CD14-positive monocyte (primary cell): ENCODE results near the gene MGAT5B. TPM values are rescaled to one million over a fixed set of nuclear protein-coding genes. Genes with fewer than 3 reads are reported as not detected.

Experiments
- DNase-seq, 3 donors: peaks; one replicate each; pipeline ENCODE4 v3.0.0-alpha.2; 2011 to 2022
- H2AFZ ChIP-seq: 2 replicates; pipeline ENCODE4 v1.6.0; 2012; ENCODE audit warnings: mild to moderate bottlenecking, low read depth, low read length, inconsistent platforms; ENCODE audit not compliant: insufficient read depth, poor library complexity, severe bottlenecking
- H3K27ac ChIP-seq, 2 donors: 1 replicate in 1 of 2; 2 replicates in 1 of 2; pipeline ENCODE4 v1.5.1; 2012 to 2013; ENCODE audit warnings: low read length in 2 of 2, control low read depth in 1 of 2, inconsistent platforms in 1 of 2, low read depth in 1 of 2, mild to moderate bottlenecking in 1 of 2
- H3K27me3 ChIP-seq, 2 donors: one replicate each; pipeline versions ENCODE4 v1.6.0 to v1.6.1; 2011 to 2013; ENCODE audit warnings: low read length in 2 of 2; ENCODE audit not compliant: control insufficient read depth in 2 of 2, insufficient read depth in 2 of 2
- H3K36me3 ChIP-seq, 2 donors: replicated peaks in 1 of 2; 1 replicate in 1 of 2; 2 replicates in 1 of 2; pipeline versions ENCODE4 v1.5.1 to v1.6.1; 2012 to 2013; ENCODE audit warnings: low read length in 2 of 2, control low read depth in 1 of 2, inconsistent platforms in 1 of 2, mild to moderate bottlenecking in 1 of 2; ENCODE audit not compliant: insufficient read depth in 2 of 2, control insufficient read depth in 1 of 2
- H3K4me1 ChIP-seq, 2 donors: 1 replicate in 1 of 2; 2 replicates in 1 of 2; pipeline versions ENCODE4 v1.5.1 to v1.6.1; 2012 to 2013; ENCODE audit warnings: low read length in 2 of 2, control low read depth in 1 of 2, inconsistent platforms in 1 of 2, mild to moderate bottlenecking in 1 of 2, moderate library complexity in 1 of 2; ENCODE audit not compliant: insufficient read depth in 2 of 2, control insufficient read depth in 1 of 2
- H3K4me2 ChIP-seq: replicated peaks from 2 replicates; pipeline ENCODE3; 2012; ENCODE audit warnings: low read length, moderate library complexity, mild to moderate bottlenecking; ENCODE audit not compliant: poor library complexity, severe bottlenecking; ENCODE audit errors: extremely low read depth
- H3K4me3 ChIP-seq, 3 experiments: fragments of 200-600 bp in 1 of 3; sonication (generic) in 1 of 3; replicated peaks in 1 of 3; 1 replicate in 2 of 3; 2 replicates in 1 of 3; pipeline ENCODE4 v1.5.1; 2011 to 2013; ENCODE audit warnings: low read length in 3 of 3, mild to moderate bottlenecking in 3 of 3, control low read depth in 2 of 3, low read depth in 2 of 3, inconsistent platforms in 1 of 3, moderate library complexity in 1 of 3
- H3K79me2 ChIP-seq: 2 replicates; pipeline ENCODE4 v1.6.0; 2012; ENCODE audit warnings: mild to moderate bottlenecking, control low read depth, inconsistent platforms, low read length, moderate library complexity; ENCODE audit not compliant: insufficient read depth
- H3K9ac ChIP-seq: 2 replicates; pipeline ENCODE4 v1.6.0; 2017; ENCODE audit warnings: low read length, mild to moderate bottlenecking; ENCODE audit not compliant: insufficient read depth, poor library complexity, severe bottlenecking
- H3K9me3 ChIP-seq, 2 donors: replicated peaks in 1 of 2; 1 replicate in 1 of 2; 2 replicates in 1 of 2; pipeline versions ENCODE4 v1.5.1 to v1.6.1; 2012 to 2013; ENCODE audit warnings: low read length in 2 of 2, control low read depth in 1 of 2; ENCODE audit not compliant: control insufficient read depth in 1 of 2, insufficient read depth in 1 of 2
- H4K20me1 ChIP-seq: 2 replicates; pipeline ENCODE4 v1.6.0; 2012; ENCODE audit warnings: mild to moderate bottlenecking, low read length, control low read depth, moderate library complexity; ENCODE audit not compliant: insufficient read depth
- H3K27ac Mint-ChIP-seq, 7 donors: one replicate each; pipeline ENCODE4 v1.8.0; 2020; ENCODE audit warnings: mild to moderate bottlenecking in 7 of 7, mixed read lengths in 7 of 7, moderate library complexity in 6 of 7, inconsistent platforms in 2 of 7
- H3K27me3 Mint-ChIP-seq, 3 donors: one replicate each; pipeline ENCODE4 v1.8.0; 2021 to 2022; ENCODE audit warnings: low read depth in 3 of 3, mild to moderate bottlenecking in 3 of 3, mixed read lengths in 3 of 3, moderate library complexity in 3 of 3, inconsistent platforms in 1 of 3
- H3K36me3 Mint-ChIP-seq, 2 donors: one replicate each; pipeline ENCODE4 v1.8.0; 2020; ENCODE audit warnings: mixed read lengths in 2 of 2, inconsistent platforms in 1 of 2, mild to moderate bottlenecking in 1 of 2
- H3K4me1 Mint-ChIP-seq: one replicate; pipeline ENCODE4 v1.8.0; 2020; ENCODE audit warnings: mild to moderate bottlenecking, mixed read lengths
- H3K4me3 Mint-ChIP-seq, 2 donors: one replicate each; pipeline ENCODE4 v1.8.0; 2020; ENCODE audit warnings: mild to moderate bottlenecking in 2 of 2, mixed read lengths in 2 of 2, moderate library complexity in 1 of 2
- H3K9me3 Mint-ChIP-seq, 7 donors: one replicate each; pipeline ENCODE4 v1.8.0; 2020 to 2022; ENCODE audit warnings: mixed read lengths in 7 of 7, mild to moderate bottlenecking in 6 of 7, moderate library complexity in 6 of 7, inconsistent platforms in 2 of 7
- WGBS: methylation state at CpG from one replicate; pipeline ENCODE4 v1.1.5; 2013; ENCODE audit warnings: missing lambda C conversion rate; ENCODE audit not compliant: insufficient coverage; 5-methylcytosine and 5-hydroxymethylcytosine counted together
- intact Hi-C, 2 donors: fragments of 100-400 bp; cut with micrococcal nuclease; formaldehyde crosslinking; loops; one replicate each; pipeline versions ENCODE4 v1.15.0 to v1.15.1; 2023
- polyA plus RNA-seq, 3 donors: library from polyadenylated mRNA; depleted of rRNA in 1 of 3; unstranded in 2 of 3; stranded (reverse) in 1 of 3; fragments of 300-500 nt in 2 of 3; fragments of >200 nt in 1 of 3; fragmentation: Illumina TruSeq in 2 of 3; gene quantifications; 1 replicate in 2 of 3; 2 replicates in 1 of 3; pipeline ENCODE4 v1.2.3, GENCODE V29; 2012 to 2021
- TF ChIP-seq, protein P1 (sequence below): fragments of 200-600 bp; IDR thresholded peaks from one replicate; pipeline ENCODE4 v1.8.0; 2022; ENCODE audit warnings: antibody characterized with exemption, mild to moderate bottlenecking

The MGAT5B gene
- polyA plus RNA-seq, 3 donors = not detected

DNA sequence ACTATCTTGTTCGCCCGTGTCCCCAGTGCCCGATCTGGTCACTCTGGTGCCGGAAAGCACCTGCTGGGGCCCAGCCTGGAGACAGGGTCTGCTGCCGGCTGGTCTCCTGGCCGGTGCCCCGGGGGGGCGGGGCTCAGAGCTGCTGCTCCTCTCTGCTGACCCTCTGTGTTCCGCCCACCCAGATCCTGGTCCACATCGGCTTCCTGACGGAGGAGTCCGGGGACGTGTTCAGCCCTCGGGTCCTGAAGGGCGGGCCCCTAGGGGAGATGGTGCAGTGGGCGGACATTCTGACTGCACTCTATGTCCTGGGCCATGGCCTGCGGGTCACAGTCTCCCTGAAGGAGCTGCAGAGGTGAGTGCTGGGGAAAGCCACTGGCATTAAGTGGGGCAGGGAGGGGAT lies 37.6 kb downstream of the MGAT5B start:
- DNase-seq = no peak
- TF ChIP-seq, protein P1, sequence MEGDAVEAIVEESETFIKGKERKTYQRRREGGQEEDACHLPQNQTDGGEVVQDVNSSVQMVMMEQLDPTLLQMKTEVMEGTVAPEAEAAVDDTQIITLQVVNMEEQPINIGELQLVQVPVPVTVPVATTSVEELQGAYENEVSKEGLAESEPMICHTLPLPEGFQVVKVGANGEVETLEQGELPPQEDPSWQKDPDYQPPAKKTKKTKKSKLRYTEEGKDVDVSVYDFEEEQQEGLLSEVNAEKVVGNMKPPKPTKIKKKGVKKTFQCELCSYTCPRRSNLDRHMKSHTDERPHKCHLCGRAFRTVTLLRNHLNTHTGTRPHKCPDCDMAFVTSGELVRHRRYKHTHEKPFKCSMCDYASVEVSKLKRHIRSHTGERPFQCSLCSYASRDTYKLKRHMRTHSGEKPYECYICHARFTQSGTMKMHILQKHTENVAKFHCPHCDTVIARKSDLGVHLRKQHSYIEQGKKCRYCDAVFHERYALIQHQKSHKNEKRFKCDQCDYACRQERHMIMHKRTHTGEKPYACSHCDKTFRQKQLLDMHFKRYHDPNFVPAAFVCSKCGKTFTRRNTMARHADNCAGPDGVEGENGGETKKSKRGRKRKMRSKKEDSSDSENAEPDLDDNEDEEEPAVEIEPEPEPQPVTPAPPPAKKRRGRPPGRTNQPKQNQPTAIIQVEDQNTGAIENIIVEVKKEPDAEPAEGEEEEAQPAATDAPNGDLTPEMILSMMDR = no peak
- Histone ChIP-seq H4K20me1 (no peaks in the 10 kb centered on the region), H2AFZ (no peak overlapping the region), H3K9ac (no peak overlapping the region), H3K4me3 (no peak overlapping the region), H3K27me3 (no peaks in the 10 kb centered on the region), H3K9me3 (no peaks in the 10 kb centered on the region), H3K36me3 (no peaks in the 10 kb centered on the region), H3K4me1 (no peaks in the 10 kb centered on the region), H3K79me2 (no peaks in the 10 kb centered on the region), H3K4me2 (no peak overlapping the region), H3K27ac (no peak overlapping the region)
- 87% methylated on average over 15 of the region's 17 CpGs for WGBS
- peaks cover 0 to 3% (median 0%) of the 10 kb centered on the region in 7 donors for H3K9me3 Mint-ChIP-seq
- no peaks in the 10 kb centered on the region for H3K4me1 Mint-ChIP-seq
- H3K27ac Mint-ChIP-seq = no peak overlapping the region
- H3K36me3 Mint-ChIP-seq = no peaks in the 10 kb centered on the region
- intact Hi-C loops = no loop called here
- peaks cover 2 to 18% (median 2%) of the 10 kb centered on the region in 3 donors for H3K27me3 Mint-ChIP-seq
- no peak overlapping the region for H3K4me3 Mint-ChIP-seq

DNA sequence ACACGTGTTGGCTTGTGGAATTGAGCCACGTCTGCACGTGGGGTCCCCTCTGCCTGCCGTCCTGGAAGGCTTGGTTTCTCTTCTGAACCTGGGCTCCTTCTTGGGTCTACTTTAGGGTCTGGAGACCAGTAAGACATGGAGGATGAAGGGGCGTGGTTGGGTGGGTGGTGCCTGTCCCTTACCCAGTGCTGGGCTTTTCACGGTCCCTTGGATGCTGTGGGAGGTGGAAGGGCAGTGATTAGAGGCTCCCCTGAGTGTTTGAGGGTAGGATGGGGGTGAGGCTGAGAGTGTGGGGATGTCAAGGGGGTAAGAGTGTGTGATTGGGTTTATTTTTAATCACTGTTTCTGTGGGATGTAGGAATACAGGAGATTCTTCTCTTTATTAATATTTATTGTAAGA lies 38.3 kb downstream of the MGAT5B start:
- H3K4me1 Mint-ChIP-seq = no peaks in the 10 kb centered on the region
- H3K27ac Mint-ChIP-seq = no peak overlapping the region
- H3K27me3 Mint-ChIP-seq = peaks cover 2 to 18% (median 2%) of the 10 kb centered on the region in 3 donors
- no peaks in the 10 kb centered on the region for H3K9me3 ChIP-seq
- no peak overlapping the region for H3K4me2 ChIP-seq
- no peaks in the 10 kb centered on the region for H4K20me1 ChIP-seq
- no peaks in the 10 kb centered on the region for H3K4me1 ChIP-seq
- intact Hi-C loops = no loop called here
- no peaks in the 10 kb centered on the region for H3K27me3 ChIP-seq
- TF ChIP-seq, protein P1 = no peak
- WGBS = 64% methylated on average over 6 of the region's 6 CpGs
- no peaks in the 10 kb centered on the region for H3K36me3 ChIP-seq
- H3K9ac ChIP-seq = no peak overlapping the region
- H3K4me3 ChIP-seq = no peak overlapping the region
- H2AFZ ChIP-seq = no peak overlapping the region
- no peak overlapping the region for H3K27ac ChIP-seq
- H3K4me3 Mint-ChIP-seq = no peak overlapping the region
- DNase-seq = no peak
- H3K79me2 ChIP-seq = no peaks in the 10 kb centered on the region
- H3K9me3 Mint-ChIP-seq = peaks cover 0 to 6% (median 0%) of the 10 kb centered on the region in 7 donors
- H3K36me3 Mint-ChIP-seq = no peaks in the 10 kb centered on the region
